GM19395 (cell line): ENCODE measurements around the gene CCDC127.
"Not testable (repeated sequence)": the region's sequence is repeated elsewhere in the genome, so short reads cannot be mapped to it uniquely, and the experiment has no call there.

Experiments used
- ATAC-seq: cut with Tn5 transposase; IDR thresholded peaks from one replicate; pipeline ENCODE4 v1.9.1; 2021; ENCODE audit warnings: mild to moderate bottlenecking, moderate library complexity; ENCODE audit not compliant: unreplicated experiment

CCDC127 gene

GRCh38 chr5:204966-205670 is 12.8 kb downstream of the CCDC127 start:
- ATAC-seq: no peak

- no peak for ATAC-seq
These were observed 13.5 kb downstream of the CCDC127 start for GRCh38 chr5:204462-204861.

- no peak for ATAC-seq
These were observed 14.0 kb downstream of the CCDC127 start for GRCh38 chr5:204001-204400.

GRCh38 chr5:203246-203930 is 14.6 kb downstream of the CCDC127 start:
- no peak for ATAC-seq

GRCh38 chr5:201672-202071 is 16.3 kb downstream of the CCDC127 start:
- no peak for ATAC-seq

- ATAC-seq: no peak
These were observed 17.0 kb downstream of the CCDC127 start for GRCh38 chr5:200985-201384.

- ATAC-seq: no peak
These were observed 17.9 kb downstream of the CCDC127 start for GRCh38 chr5:199950-200645.

GRCh38 chr5:199197-199949 is 18.6 kb downstream of the CCDC127 start:
- ATAC-seq: no peak

GRCh38 chr5:198516-199196 is 19.3 kb downstream of the CCDC127 start:
- ATAC-seq: no peak

GRCh38 chr5:197892-198489 is 20.0 kb downstream of the CCDC127 start:
- no peak for ATAC-seq

GRCh38 chr5:197031-197430 is 20.9 kb downstream of the CCDC127 start:
- ATAC-seq: not testable (repeated sequence)

GRCh38 chr5:196350-196749 is 21.6 kb downstream of the CCDC127 start:
- no peak for ATAC-seq

- no peak for ATAC-seq
These were observed 22.4 kb downstream of the CCDC127 start for GRCh38 chr5:195401-196160.

- no peak for ATAC-seq
These were observed 23.2 kb downstream of the CCDC127 start for GRCh38 chr5:194603-195209.

GRCh38 chr5:194102-194501 is 23.9 kb downstream of the CCDC127 start:
- no peak for ATAC-seq

GRCh38 chr5:192970-193831 is 24.8 kb downstream of the CCDC127 start:
- no peak for ATAC-seq

- ATAC-seq: no peak
These were observed 25.3 kb downstream of the CCDC127 start for GRCh38 chr5:192691-192969.

GRCh38 chr5:191949-192690 is 25.8 kb downstream of the CCDC127 start:
- ATAC-seq: no peak
